ENCODE measurements around the gene CD58.

The CD58 gene

GRCh38 chr1:116496898-116497297 lies 73.9 kb downstream of the CD58 start:
- TF ChIP-seq FOXK2 (IDR thresholded peaks at IDR 0.05): no peak
- no peak for TF ChIP-seq L3MBTL2 (conservative IDR thresholded peaks at IDR 0.05)
- no peak for TF ChIP-seq CTBP1 (IDR thresholded peaks at IDR 0.05; ENCODE audit: borderline replicate concordance)
- no peak for TF ChIP-seq SP1 (IDR thresholded peaks at IDR 0.05)
- TF ChIP-seq FOXA1 (IDR thresholded peaks at IDR 0.05): no peak
- no peak for TF ChIP-seq LEF1 (IDR thresholded peaks at IDR 0.05; ENCODE audit: borderline replicate concordance)
- no peak for TF ChIP-seq SUZ12 (IDR thresholded peaks at IDR 0.05)
- TF ChIP-seq FOXM1 (IDR thresholded peaks at IDR 0.05; ENCODE audit: borderline replicate concordance): no peak
- TF ChIP-seq ELF4 (IDR thresholded peaks at IDR 0.05): no peak
- no peak for TF ChIP-seq ZNF384 (IDR thresholded peaks at IDR 0.05)
- no peak for TF ChIP-seq ARNT (IDR thresholded peaks at IDR 0.05)
- no peak for TF ChIP-seq NFRKB (IDR thresholded peaks at IDR 0.05)
- no peak for TF ChIP-seq HDGF (IDR thresholded peaks at IDR 0.05; ENCODE audit: borderline replicate concordance)
- TF ChIP-seq PKNOX1 (IDR thresholded peaks at IDR 0.05): no peak
- no peak for TF ChIP-seq TARDBP (IDR thresholded peaks at IDR 0.05)
- DNase-seq (ENCODE audit: extremely low spot score): no peak
- CTCF ChIA-PET: interaction anchor here (2.2 to 4.8 kb wide), 2 partner anchors 12 to 357 kb away, joined by 8 to 80 read pairs; no protein-coding TSS in a partner anchor
- POLR2A ChIA-PET: no interaction called here

GRCh38 chr1:116496380-116496779 lies 74.4 kb downstream of the CD58 start:
- no peak for DNase-seq (ENCODE audit: extremely low spot score)
- ChIA-PET CTCF (interaction anchor here (1.0 to 2.2 kb wide), 2 partner anchors 11 to 357 kb away, joined by 3 to 8 read pairs; no protein-coding TSS in a partner anchor), POLR2A (no interaction called here)
- TF ChIP-seq L3MBTL2 (conservative IDR thresholded peaks at IDR 0.05) (no peak), PKNOX1 (IDR thresholded peaks at IDR 0.05) (no peak), FOXA1 (IDR thresholded peaks at IDR 0.05) (no peak), BHLHE40 (IDR thresholded peaks at IDR 0.05; ENCODE audit: borderline replicate concordance) (no peak), SP1 (IDR thresholded peaks at IDR 0.05) (no peak), HDGF (IDR thresholded peaks at IDR 0.05; ENCODE audit: borderline replicate concordance) (no peak), CTBP1 (IDR thresholded peaks at IDR 0.05; ENCODE audit: borderline replicate concordance) (no peak)

- ChIA-PET POLR2A (no interaction called here), CTCF (interaction anchor here (1.0 to 2.2 kb wide), 2 partner anchors 10 to 356 kb away, joined by 3 to 8 read pairs; no protein-coding TSS in a partner anchor)
- TF ChIP-seq SUZ12 (IDR thresholded peaks at IDR 0.05): no peak
- no peak for DNase-seq (ENCODE audit: extremely low spot score)
These were observed 75.3 kb downstream of the CD58 start for GRCh38 chr1:116495535-116495934.

- POLR2A ChIA-PET: interaction anchor here (0.9 to 1.5 kb wide), 3 partner anchors 9 to 77 kb away, joined by 3 to 4 read pairs (median 4); no protein-coding TSS in a partner anchor
- DNase-seq (ENCODE audit: extremely low spot score): no peak
- TF ChIP-seq PKNOX1 (IDR thresholded peaks at IDR 0.05): no peak
- no peak for TF ChIP-seq LEF1 (IDR thresholded peaks at IDR 0.05; ENCODE audit: borderline replicate concordance)
- TF ChIP-seq ELF4 (IDR thresholded peaks at IDR 0.05): no peak
- TF ChIP-seq BHLHE40 (IDR thresholded peaks at IDR 0.05; ENCODE audit: borderline replicate concordance): no peak
- no peak for TF ChIP-seq ZNF384 (IDR thresholded peaks at IDR 0.05)
- no peak for TF ChIP-seq ARNT (IDR thresholded peaks at IDR 0.05)
- CTCF ChIA-PET: interaction anchor here (0.6 to 2.3 kb wide), 3 partner anchors 10 to 513 kb away, joined by 3 to 13 read pairs (median 3); no protein-coding TSS in a partner anchor
These were observed 76.1 kb downstream of the CD58 start for GRCh38 chr1:116494745-116495144.

- CTCF ChIA-PET: interaction anchor here (0.6 to 2.3 kb wide), 3 partner anchors 9 to 513 kb away, joined by 3 to 13 read pairs (median 3); no protein-coding TSS in a partner anchor
- POLR2A ChIA-PET: interaction anchor here (0.9 to 1.5 kb wide), 3 partner anchors 9 to 77 kb away, joined by 3 to 4 read pairs (median 4); no protein-coding TSS in a partner anchor
- no peak for DNase-seq (ENCODE audit: extremely low spot score)
- TF ChIP-seq FOXA1 (IDR thresholded peaks at IDR 0.05): no peak
- no peak for TF ChIP-seq ZNF384 (IDR thresholded peaks at IDR 0.05)
- TF ChIP-seq SP1 (IDR thresholded peaks at IDR 0.05): no peak
- TF ChIP-seq SUZ12 (IDR thresholded peaks at IDR 0.05): no peak
- no peak for TF ChIP-seq HDGF (IDR thresholded peaks at IDR 0.05; ENCODE audit: borderline replicate concordance)
- no peak for TF ChIP-seq ELF4 (IDR thresholded peaks at IDR 0.05)
- TF ChIP-seq TARDBP (IDR thresholded peaks at IDR 0.05): no peak
- TF ChIP-seq FOXM1 (IDR thresholded peaks at IDR 0.05; ENCODE audit: borderline replicate concordance): no peak
- no peak for TF ChIP-seq FOXK2 (IDR thresholded peaks at IDR 0.05)
- no peak for TF ChIP-seq LEF1 (IDR thresholded peaks at IDR 0.05; ENCODE audit: borderline replicate concordance)
- TF ChIP-seq L3MBTL2 (conservative IDR thresholded peaks at IDR 0.05): no peak
- TF ChIP-seq BHLHE40 (IDR thresholded peaks at IDR 0.05; ENCODE audit: borderline replicate concordance): no peak
- TF ChIP-seq ARNT (IDR thresholded peaks at IDR 0.05): no peak
- no peak for TF ChIP-seq PKNOX1 (IDR thresholded peaks at IDR 0.05)
- no peak for TF ChIP-seq NFRKB (IDR thresholded peaks at IDR 0.05)
- TF ChIP-seq CTBP1 (IDR thresholded peaks at IDR 0.05; ENCODE audit: borderline replicate concordance): no peak
These were observed 76.5 kb downstream of the CD58 start for GRCh38 chr1:116494353-116494692.

Data from HEK293T (cell line).